Muscle layer of colon (tissue), 2 donors: Measurements from ENCODE around the gene ABRACL.
"Not testable (repeated sequence)": the region's sequence is repeated elsewhere in the genome, so short reads cannot be mapped to it uniquely, and the experiment has no call there.

Experiments
- H3K27ac ChIP-seq: one replicate; pipeline ENCODE4 v1.7.0; 2013; ENCODE audit warnings: low read depth, mild to moderate bottlenecking, low read length, moderate library complexity
- H3K27me3 ChIP-seq, 2 donors: one replicate each; pipeline ENCODE4 v1.7.0; 2013; ENCODE audit warnings: low read length in 2 of 2, mild to moderate bottlenecking in 2 of 2; ENCODE audit not compliant: insufficient read depth in 2 of 2, control insufficient read depth in 1 of 2
- H3K36me3 ChIP-seq: one replicate; pipeline ENCODE4 v1.7.0; 2013; ENCODE audit warnings: mild to moderate bottlenecking, low read length; ENCODE audit not compliant: insufficient read depth
- H3K4me1 ChIP-seq: one replicate; pipeline ENCODE4 v1.7.0; 2013; ENCODE audit warnings: mild to moderate bottlenecking, low read length; ENCODE audit not compliant: insufficient read depth
- H3K4me3 ChIP-seq, 2 donors: one replicate each; pipeline ENCODE4 v1.7.0; 2013; ENCODE audit warnings: low read length in 2 of 2, low read depth in 1 of 2, mild to moderate bottlenecking in 1 of 2, moderate library complexity in 1 of 2
- H3K9ac ChIP-seq: one replicate; pipeline ENCODE4 v1.7.0; 2013; ENCODE audit warnings: low read length
- H3K9me3 ChIP-seq: one replicate; pipeline ENCODE4 v1.7.0; 2013; ENCODE audit warnings: mild to moderate bottlenecking, low read length
- donor health status: abdominal sarcoma.
- donor health status: Adenocarcinoma of cecum.

The ABRACL gene

GRCh38 chr6:138992965-138993364 lies 35.6 kb upstream of the ABRACL start:
- not testable (repeated sequence) for H3K27ac ChIP-seq, H3K36me3 ChIP-seq, H3K4me1 ChIP-seq, H3K9ac ChIP-seq, H3K4me3 ChIP-seq, H3K27me3 ChIP-seq, H3K9me3 ChIP-seq

- not testable (repeated sequence) for H3K36me3 ChIP-seq, H3K4me3 ChIP-seq, H3K9me3 ChIP-seq, H3K4me1 ChIP-seq, H3K9ac ChIP-seq, H3K27ac ChIP-seq, H3K27me3 ChIP-seq
Measured at GRCh38 chr6:138993410-138993809, 35.1 kb upstream of the ABRACL start.

DNA sequence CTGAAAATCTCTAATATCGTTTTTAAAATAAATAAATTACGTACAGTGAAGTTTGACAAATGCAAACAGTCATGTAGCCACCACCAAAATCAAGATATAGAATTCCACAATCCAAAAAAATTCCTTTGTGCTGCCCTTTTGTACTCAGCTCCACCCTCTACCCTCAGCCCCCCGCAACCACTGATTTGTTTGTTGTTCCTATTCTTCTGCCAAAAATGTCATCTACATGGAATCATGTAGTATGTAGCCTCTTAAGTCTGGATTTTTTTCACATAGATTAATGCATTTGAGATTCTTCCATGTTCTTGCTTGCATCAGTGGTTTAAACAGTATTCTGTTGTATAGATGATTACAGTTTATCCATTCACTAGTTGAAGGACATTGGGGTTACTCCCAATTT lies 32.0 kb upstream of the ABRACL start:
- Histone ChIP-seq H3K9ac (no peak overlapping the region), H3K4me3 (no peak overlapping the region), H3K27ac (no peak overlapping the region), H3K9me3 (no peaks in the 10 kb centered on the region), H3K27me3 (no peaks in the 10 kb centered on the region), H3K4me1 (no peaks in the 10 kb centered on the region), H3K36me3 (no peaks in the 10 kb centered on the region)

DNA sequence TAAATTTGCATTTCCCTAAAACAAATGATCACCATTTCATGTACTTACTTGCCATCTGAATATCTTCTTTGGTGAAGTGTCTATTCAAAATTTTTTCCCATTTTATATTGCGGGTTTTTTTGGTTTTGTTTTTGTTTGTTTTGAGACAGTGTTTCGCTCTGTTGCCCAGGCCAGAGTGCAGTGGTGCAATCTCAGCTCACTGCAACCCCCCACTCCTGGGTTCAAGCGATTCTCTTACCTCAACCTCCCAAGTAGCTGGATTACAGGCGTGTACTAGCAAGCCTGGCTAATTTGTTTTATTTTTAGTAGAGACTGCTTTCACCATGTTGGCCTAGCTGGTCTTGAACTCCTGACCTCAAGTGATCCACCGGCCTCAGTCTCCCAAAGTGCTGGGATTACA lies 31.4 kb upstream of the ABRACL start:
- Histone ChIP-seq H3K36me3 (no peaks in the 10 kb centered on the region), H3K27me3 (no peaks in the 10 kb centered on the region), H3K4me3 (no peak overlapping the region), H3K4me1 (no peaks in the 10 kb centered on the region), H3K9ac (no peak overlapping the region), H3K27ac (no peak overlapping the region), H3K9me3 (no peaks in the 10 kb centered on the region)

- no peak overlapping the region for H3K27ac ChIP-seq
- H3K36me3 ChIP-seq: no peaks in the 10 kb centered on the region
- no peaks in the 10 kb centered on the region for H3K27me3 ChIP-seq
- no peaks in the 10 kb centered on the region for H3K9me3 ChIP-seq
- H3K4me1 ChIP-seq: no peaks in the 10 kb centered on the region
- no peak overlapping the region for H3K9ac ChIP-seq
- no peak overlapping the region for H3K4me3 ChIP-seq
Measured at GRCh38 chr6:138999949-139000725, 28.4 kb upstream of the ABRACL start.

- H3K4me3 ChIP-seq: no peak overlapping the region
- H3K9me3 ChIP-seq: no peaks in the 10 kb centered on the region
- H3K27me3 ChIP-seq: no peaks in the 10 kb centered on the region
- H3K9ac ChIP-seq: no peak overlapping the region
- H3K36me3 ChIP-seq: no peaks in the 10 kb centered on the region
- no peaks in the 10 kb centered on the region for H3K4me1 ChIP-seq
- no peak overlapping the region for H3K27ac ChIP-seq
Measured at GRCh38 chr6:139003751-139004150, 24.8 kb upstream of the ABRACL start.

DNA sequence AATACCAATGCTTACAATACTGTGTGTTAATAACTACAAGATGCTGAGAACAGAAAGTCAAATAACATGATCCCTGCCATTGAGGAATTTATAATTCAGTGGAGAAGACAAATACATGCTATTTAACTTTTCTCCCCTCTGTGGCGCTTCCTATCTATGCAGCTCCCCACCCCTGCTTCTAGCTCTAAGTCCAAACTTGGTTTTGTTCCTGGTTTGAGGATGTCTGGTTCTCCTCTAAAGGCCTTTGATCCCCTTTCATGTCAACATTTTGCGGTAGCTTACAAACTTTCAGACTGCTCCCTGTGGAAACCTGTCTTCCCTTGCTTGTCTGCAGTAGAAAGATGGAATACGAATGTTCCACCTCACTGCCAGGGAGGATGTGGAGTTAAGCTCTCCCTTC lies 22.1 kb upstream of the ABRACL start:
- Histone ChIP-seq H3K9ac (no peak overlapping the region), H3K27ac (no peak overlapping the region), H3K4me3 (no peak overlapping the region), H3K27me3 (no peaks in the 10 kb centered on the region), H3K9me3 (no peaks in the 10 kb centered on the region), H3K4me1 (no peaks in the 10 kb centered on the region), H3K36me3 (no peaks in the 10 kb centered on the region)

DNA sequence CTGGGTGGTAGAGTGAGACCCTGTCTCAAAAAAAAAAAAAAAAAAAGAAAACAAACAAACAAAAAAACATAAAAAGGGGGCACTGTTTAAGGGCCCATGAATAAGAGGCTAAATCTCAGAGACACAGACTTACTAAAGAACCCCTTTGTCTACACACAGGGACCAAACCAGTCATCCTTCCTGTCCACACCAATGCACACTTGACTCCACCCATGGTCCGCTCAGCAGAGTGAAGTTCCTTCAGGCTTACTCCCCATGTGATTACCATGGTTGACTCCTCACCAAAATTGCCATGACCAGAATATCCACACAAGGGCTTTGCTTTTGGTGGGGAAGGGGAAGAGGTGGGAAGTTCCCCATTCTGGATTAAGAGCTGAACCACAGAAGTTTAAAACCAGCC lies 21.1 kb upstream of the ABRACL start:
- Histone ChIP-seq H3K27me3 (no peaks in the 10 kb centered on the region), H3K36me3 (no peaks in the 10 kb centered on the region), H3K9ac (no peak overlapping the region), H3K9me3 (no peaks in the 10 kb centered on the region), H3K4me3 (no peak overlapping the region), H3K27ac (no peak overlapping the region), H3K4me1 (no peaks in the 10 kb centered on the region)

- no peak overlapping the region for H3K9ac ChIP-seq
- no peaks in the 10 kb centered on the region for H3K27me3 ChIP-seq
- no peak overlapping the region for H3K4me3 ChIP-seq
- no peak overlapping the region for H3K27ac ChIP-seq
- no peaks in the 10 kb centered on the region for H3K36me3 ChIP-seq
- H3K9me3 ChIP-seq: no peaks in the 10 kb centered on the region
- H3K4me1 ChIP-seq: no peaks in the 10 kb centered on the region
Measured at GRCh38 chr6:139008117-139008516, 20.4 kb upstream of the ABRACL start.

- H3K9me3 ChIP-seq: no peaks in the 10 kb centered on the region
- H3K4me3 ChIP-seq: no peak overlapping the region
- H3K36me3 ChIP-seq: no peaks in the 10 kb centered on the region
- no peak overlapping the region for H3K9ac ChIP-seq
- H3K4me1 ChIP-seq: no peaks in the 10 kb centered on the region
- no peak overlapping the region for H3K27ac ChIP-seq
- no peaks in the 10 kb centered on the region for H3K27me3 ChIP-seq
Measured at GRCh38 chr6:139010674-139011073, 17.9 kb upstream of the ABRACL start.

DNA sequence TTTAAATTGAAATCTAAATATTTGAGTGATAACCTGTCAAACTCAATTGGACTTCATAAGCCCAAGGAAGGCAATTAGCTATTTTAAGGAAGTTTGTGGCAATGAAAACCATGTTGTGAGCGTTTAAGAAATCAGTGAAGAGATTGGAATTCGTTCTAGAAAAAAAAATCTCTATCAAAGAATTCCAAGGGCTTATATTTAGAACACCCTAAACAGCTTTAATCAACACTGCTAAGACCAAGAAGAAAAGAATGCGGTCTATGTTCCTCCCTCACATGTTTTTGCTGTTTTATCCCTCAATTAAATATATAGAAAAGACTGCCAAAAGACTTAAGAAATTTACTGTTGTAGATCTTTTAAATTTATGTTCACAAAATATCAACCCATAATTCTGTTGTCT lies 16.6 kb upstream of the ABRACL start:
- no peaks in the 10 kb centered on the region for H3K36me3 ChIP-seq
- H3K27ac ChIP-seq: no peak overlapping the region
- H3K27me3 ChIP-seq: no peaks in the 10 kb centered on the region
- H3K4me1 ChIP-seq: peaks cover 9% of the 10 kb centered on the region
- H3K4me3 ChIP-seq: no peak overlapping the region
- no peak overlapping the region for H3K9ac ChIP-seq
- no peaks in the 10 kb centered on the region for H3K9me3 ChIP-seq

DNA sequence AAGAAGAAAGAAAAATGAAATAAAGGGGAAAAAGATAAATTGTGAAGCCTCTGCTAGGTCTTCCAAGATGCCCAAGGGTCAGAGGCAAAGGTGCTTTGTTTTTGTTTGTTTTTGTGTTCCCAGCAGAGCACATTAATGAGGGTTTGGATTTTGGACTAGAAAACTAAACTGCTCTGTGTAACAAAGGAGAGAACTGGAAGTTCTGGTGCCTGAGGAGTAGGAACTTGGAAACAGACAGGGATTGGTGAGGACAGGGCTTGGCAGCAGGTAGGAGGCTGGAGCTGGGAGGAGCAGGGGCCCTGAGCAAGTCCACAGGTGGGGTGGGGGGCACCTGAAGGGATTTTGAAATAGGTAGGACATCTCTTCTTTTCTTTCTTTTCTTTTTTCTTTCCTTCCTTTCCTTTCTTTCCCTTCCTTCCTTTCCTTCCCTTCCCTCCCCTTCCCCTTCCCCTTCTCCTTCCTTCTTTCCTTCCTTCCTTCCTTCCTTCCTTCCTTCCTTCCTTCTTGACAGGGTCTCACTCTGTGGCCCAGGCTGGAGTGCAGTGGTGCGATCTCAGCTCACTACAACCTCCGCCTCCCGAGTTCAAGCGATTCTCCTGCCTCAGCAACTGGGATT lies 15.3 kb upstream of the ABRACL start:
- no peaks in the 10 kb centered on the region for H3K36me3 ChIP-seq
- no peaks in the 10 kb centered on the region for H3K9me3 ChIP-seq
- H3K27me3 ChIP-seq: no peaks in the 10 kb centered on the region
- H3K9ac ChIP-seq: no peak overlapping the region
- peaks cover 16% of the 10 kb centered on the region for H3K4me1 ChIP-seq
- H3K4me3 ChIP-seq: no peak overlapping the region
- no peak overlapping the region for H3K27ac ChIP-seq
